H4 (cell line): ENCODE data around the gene MYO7A. TPM values are rescaled to one million over a fixed set of nuclear protein-coding genes. Genes with fewer than 3 reads are reported as not detected.

Experiments
- DNase-seq: peaks from one replicate; pipeline ENCODE4 v3.0.0-alpha.2; 2015; ENCODE audit warnings: low spot score
- total RNA-seq: library from RNA; depleted of rRNA; stranded (reverse); fragments of >200 nt; shearing (Covaris generic); gene quantifications from 2 replicates; pipeline ENCODE4 v1.2.3, GENCODE V29; 2014

Gene MYO7A
- total RNA-seq, 1 experiment from 2014 or later = 0.35 TPM

DNA sequence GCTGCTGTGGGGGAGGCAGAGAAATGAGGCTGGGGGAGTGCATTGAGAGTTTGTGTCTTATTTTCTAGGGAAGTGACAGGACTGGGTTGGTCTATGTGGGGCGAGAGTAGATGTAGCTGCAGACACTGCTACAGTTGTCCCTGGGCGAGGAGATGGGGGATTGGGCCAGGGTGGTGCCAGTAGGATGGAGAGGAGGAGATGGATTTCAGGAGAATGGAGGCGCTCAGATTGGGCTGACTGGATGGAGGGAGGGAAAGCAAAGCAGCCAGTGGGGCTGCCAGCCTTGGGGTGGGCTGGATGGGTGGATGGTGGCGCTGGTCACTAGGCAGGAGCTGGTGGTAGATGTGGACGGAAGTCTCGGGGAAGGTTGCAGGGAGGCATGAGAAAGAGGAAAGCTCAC, 16.1 kb upstream of the MYO7A start:
- DNase-seq = no peak

DNA sequence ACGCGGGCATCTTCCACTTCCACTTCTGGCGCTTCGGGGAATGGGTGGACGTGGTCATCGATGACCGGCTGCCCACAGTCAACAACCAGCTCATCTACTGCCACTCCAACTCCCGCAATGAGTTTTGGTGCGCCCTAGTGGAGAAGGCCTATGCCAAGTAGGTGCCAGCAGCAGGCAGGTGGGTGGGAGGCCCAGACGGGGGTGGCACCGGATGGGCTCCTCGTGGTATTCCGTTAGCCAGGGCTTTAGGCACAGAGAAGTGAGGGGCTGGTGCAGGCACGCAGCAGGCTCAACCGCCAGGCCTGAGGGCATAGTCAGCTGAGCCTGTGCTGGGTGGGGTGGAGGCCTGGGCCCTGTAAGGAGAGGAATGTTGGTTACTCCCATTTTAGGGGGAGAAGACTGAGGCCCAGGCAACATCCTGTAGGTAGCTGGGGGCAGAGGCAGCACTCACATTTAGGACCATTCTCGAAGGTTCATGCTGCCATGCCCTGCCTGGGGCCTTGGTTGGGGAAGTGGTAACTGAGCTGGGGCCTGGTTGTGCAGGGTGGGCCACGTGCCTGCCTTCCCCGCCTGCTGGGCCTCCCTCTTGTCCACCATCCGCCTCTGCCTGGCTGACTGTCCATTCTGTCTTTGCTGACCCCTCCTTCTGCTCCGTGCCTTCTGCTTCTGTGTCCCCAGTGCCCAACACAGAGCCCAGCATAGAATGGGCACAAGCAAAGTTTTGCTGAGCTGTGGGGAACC, 15.2 kb upstream of the MYO7A start:
- no peak for DNase-seq

DNA sequence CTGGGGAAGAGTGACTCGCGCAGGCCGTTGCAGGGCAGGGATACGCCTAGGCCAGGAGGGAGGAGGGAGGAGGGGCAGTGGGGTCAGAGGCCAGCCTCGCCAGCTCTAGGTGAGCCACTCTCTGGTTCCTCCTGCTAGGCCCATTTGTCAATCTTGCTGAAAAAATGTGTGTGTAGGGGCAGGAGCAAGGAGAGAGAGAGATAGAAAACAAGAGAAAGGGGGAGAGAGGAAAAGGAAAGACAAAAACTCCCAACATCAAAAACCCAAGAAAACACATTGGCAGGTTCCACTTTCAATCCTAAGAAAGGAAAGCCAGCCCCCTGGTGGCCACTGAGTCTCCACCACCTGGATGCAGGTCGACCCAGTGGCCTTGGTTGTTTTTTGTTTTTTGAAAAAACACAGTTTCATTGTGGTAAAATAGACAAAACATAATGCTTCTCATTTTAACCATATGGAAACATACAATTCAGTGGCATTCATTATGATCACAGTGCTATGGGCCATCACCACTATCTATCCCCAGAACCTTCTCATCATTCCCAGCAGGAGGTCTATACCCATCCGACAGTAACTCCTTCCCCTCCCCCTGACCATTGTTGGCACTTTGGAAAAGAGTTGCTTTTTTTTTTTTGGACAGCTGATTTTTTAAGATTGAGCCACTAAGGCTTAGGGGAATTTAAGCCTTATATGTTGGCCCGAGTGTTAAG, 14.5 kb upstream of the MYO7A start:
- no peak for DNase-seq

DNA sequence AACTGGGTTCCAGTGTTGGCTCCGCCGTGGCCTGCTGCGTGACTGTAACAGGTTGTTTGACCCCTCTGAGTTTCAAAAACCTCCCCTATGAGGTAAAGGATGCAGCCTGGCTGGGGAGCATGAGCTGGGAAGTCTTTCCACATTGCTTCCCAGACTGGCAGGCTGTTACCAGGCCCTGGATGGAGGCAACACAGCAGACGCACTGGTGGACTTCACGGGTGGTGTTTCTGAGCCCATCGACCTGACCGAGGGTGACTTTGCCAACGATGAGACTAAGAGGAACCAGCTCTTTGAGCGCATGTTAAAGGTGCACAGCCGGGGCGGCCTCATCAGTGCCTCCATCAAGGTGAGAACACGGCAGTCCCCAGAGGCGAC, 14.0 kb upstream of the MYO7A start:
- no peak for DNase-seq

DNA sequence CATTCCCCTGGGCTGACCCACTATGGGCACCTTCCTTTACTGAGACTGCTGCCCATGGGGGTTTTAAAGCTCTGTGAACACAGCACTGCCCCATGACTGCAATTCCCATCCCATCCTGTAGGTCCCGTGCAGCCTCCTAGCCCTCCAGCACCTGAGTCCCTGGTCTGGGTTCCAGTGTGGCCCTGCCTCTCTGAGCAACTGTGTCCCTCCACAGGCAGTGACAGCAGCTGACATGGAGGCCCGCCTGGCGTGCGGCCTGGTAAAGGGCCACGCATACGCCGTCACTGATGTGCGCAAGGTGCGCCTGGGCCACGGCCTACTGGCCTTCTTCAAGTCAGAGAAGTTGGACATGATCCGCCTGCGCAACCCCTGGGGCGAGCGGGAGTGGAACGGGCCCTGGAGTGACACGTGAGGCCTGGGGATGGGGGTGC, 12.8 kb upstream of the MYO7A start:
- no peak for DNase-seq

DNA sequence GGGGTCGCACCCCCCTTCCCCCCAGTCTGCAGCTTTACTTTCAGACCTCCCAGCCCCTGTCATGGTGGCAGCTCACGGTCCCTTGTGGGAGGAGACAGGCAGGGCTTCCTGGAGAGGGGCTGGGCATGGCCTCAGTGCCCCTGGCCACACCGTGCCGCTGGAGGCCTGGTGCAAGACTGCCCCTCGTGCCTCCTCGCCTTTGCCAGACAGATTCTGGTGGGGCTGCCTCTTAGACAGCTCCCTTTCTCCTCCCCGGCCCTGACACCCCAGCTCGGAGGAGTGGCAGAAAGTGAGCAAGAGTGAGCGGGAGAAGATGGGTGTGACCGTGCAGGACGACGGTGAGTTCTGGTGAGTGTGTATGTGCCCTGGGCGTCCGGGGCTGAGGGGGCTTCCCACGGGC, 12.1 kb upstream of the MYO7A start:
- no peak for DNase-seq

DNA sequence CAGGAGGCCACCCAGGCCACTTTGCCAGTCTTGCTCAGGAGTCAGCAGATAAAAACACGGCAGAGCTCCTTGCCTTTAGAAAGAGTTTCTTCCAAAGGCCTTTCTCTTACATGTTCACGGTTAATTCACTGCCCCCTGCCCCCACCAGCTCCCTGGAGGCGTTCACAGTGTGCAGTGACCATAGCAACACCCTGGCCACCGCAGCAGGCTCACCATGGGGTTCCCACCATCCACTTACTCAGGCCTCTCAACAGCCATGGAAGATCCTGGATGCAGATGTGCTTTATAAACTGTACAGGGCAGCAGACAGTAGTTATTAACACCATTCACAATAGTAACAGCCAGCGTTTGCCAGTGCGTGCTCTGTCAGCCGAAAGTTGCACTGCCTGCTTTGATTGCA, 10.6 kb upstream of the MYO7A start:
- DNase-seq = no peak

DNA sequence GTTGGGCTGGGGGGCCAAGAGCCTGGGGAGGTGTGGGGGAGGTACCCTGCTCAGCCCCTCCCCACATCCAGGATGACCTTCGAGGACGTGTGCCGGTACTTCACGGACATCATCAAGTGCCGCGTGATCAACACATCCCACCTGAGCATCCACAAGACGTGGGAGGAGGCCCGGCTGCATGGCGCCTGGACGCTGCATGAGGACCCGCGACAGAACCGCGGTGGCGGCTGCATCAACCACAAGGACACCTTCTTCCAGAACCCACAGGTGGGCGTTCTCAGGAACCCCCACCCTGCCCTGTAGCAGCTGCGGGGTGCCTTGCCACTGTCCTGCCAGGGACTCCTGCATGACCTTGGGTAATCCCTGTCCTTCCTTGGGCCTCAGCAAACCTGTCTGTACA, 10.0 kb upstream of the MYO7A start:
- no peak for DNase-seq

DNA sequence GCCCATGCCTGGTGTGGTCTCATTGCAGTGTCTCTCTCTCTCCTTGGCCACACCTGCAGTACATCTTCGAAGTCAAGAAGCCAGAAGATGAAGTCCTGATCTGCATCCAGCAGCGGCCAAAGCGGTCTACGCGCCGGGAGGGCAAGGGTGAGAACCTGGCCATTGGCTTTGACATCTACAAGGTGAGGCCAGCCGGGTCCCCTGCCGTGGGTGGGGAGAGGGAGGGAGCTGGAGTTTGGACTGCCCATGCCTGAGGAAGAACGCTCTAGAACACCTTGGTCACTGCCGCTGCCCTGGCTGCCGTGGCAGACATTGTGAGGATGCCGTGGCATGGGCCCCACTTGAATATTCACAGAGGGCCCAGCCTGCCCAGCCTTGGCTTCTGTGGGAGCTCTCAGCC, 9.1 kb upstream of the MYO7A start:
- no peak for DNase-seq

DNA sequence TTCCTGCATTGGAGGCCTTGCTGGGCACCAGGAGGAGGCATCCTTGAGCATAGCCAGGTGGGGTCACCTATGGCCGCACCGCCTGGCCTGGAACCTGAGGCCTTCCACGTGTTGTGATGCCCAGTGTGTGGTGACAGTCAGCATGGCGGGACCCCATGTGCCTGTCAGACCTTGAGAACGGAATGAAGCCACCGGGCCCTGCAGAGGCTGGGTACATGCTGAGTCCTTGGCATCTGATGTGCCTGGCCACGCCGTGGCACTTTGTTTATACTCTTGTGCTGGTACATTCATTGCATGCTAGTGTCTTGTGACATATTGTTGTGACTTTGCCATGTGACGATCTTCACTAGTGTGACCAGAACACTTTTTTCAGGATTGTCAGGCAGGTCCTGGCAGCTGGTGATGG, 8.5 kb upstream of the MYO7A start:
- no peak for DNase-seq

DNA sequence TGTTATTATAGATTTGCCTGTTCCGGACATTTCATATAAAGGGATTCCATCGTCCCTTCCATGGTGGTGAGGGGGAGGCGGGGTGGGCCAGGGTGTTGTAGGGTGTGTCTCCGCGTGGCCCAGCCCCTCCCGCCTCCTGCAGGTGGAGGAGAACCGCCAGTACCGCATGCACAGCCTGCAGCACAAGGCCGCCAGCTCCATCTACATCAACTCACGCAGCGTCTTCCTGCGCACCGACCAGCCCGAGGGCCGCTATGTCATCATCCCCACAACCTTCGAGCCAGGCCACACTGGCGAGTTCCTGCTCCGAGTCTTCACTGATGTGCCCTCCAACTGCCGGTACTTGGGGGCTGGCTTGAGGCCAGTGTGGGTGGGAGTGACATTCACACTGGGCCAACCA, 7.5 kb upstream of the MYO7A start:
- no peak for DNase-seq

DNA sequence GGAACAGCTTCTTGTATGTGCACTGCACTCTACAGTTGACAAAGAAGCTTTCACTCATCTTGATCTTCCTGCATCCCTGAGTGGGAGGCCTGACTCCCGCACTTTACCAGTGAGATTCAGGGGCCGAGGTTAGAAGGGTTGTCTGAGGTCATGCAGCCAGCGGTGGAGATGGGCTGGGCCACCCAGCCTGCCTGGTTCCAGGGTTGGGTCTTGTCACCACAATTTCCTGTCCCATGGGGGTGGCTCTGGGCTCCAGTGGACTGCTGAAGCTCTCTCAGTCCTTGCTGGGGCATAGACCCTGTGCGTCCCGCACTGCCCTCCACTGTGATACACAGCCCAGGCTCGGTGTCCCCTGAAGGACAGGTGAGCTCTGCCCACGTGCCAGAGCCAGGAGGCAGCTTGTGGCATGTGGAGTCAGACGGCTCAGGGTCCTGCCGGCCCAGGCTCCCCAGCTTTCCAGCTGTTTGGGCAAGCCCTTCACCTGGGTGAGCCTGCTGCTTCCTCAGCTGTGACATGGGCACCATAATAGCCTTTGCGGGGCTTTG, 6.9 kb upstream of the MYO7A start:
- no peak for DNase-seq

DNA sequence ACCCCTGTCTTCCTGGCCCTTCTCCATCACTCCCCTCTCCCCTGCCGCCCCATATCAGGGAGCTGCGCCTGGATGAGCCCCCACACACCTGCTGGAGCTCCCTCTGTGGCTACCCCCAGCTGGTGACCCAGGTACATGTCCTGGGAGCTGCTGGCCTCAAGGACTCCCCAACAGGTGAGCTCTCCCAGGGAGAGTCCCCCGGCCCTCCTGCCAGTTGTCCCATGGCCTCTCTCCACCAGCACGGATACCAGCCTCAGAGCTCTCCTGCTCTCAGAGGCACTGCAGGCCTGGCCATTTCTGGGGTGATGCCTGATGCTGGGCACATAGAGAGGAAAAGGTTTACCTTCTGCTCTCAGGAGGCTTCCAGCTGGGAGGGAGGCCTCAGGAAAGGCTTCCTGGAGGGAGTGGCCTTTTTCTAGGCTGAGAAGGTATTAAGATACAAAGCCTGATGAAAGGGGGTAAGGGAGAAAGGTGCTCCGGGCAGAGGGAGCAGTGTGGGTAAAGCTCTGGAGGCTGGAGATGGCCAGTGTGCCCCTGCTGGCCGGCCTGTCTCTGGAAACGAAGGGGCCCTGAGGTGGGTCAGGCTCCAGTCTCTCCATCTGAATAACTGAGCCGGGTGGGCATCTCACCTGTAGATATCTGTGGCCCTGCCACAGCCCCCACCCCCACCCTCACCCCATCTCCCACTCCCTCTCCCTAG, 6.0 kb upstream of the MYO7A start:
- DNase-seq = no peak

DNA sequence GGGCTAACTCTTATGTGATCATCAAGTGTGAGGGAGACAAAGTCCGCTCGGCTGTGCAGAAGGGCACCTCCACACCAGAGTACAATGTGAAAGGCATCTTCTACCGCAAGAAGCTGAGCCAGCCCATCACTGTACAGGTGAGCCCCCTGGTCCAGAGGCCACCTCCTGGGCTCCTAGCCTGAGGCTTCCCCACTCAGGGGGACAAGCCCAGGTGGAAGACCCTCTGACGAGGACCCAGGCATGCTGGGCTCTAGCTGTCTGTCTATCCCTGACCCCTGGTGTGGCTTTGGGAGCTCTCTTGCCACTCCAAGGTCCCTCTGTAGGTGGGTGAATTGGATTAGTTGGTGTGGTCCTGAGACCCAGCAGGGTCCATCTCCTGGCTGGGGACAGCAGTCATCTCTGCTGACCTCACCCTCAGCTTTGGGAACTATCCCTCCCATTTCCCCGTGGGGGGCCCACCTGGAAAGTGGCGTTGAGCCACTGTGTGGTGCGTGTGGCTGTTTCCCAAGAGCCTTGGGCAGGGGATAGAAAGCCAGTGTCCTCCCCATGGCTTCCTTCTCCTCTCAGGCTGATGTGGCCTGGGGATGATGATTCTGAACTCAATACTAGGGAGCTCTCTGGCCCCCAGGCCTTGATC, 5.4 kb upstream of the MYO7A start:
- no peak for DNase-seq

DNA sequence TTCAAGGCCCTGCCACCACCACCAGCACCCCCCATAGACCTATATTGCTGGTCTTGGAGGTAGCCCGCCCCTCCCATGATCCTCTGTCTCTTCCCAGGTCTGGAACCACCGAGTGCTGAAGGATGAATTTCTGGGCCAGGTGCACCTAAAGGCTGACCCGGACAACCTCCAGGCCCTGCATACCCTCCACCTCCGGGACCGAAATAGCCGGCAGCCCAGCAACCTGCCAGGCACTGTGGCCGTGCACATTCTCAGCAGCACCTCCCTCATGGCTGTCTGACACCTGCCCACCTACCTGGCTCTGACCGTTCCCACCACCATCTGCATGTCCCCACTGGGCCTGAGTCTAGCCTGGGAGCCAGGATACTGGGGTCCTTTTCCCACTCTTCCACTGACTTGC, 4.5 kb upstream of the MYO7A start:
- DNase-seq = no peak

DNA sequence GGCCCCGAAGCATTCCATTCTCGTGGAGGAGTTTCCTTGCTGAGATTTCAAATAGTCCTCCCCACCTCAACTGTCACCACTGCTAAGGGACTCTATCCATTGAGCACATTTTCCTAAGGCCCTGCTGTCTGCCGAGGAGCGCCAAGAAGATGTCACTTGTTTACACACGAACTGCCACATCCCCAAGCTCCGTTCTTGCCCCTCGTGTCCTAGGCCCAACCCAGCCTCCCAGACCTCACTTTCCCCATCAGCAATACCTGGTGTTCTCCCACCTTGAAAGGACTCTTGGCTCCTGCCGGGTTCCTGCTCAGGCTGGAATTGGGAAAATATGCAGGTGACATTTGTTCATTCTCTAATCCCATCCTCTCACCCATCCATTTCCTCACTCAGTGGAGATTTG, 4.0 kb upstream of the MYO7A start:
- no peak for DNase-seq

DNA sequence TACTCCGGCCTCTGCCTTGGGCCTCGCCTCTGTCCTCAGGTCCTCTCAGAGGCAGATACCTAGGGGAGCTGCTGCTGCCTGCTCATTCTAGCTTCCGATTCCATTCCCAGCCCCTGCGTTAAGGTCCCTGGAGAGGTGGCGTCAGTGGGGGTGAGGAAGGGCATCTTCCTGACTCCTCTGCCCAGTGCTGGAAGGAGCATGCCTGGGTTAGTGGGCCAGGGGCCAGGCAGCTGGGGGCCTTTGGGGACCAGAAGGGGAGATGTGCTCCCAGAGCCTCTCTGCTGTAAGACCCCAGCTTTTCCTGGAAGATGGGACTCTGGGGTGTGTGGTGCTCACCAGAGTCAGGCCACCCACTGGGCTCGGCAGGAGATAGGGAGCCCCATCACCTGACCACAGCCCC, 3.6 kb upstream of the MYO7A start:
- no peak for DNase-seq

DNA sequence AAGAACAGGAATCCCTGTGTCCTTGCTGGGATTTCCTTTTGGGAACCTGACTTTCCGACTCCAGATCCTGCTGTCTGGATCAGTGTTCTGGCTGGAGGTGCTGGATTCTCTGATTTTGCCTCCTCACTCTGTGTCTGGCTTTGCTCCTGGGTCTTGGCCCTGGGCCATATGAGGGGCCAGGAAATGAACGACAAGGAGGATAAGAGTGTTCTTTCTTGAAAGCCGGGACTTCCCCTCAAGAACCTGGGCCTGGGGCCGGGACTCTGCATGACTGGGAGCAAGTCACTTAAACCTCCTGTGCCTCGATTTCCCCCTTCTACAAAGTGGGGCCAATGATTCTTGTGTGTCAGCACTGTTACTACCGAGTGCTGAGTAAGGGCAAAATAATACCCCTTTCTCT, 2.9 kb upstream of the MYO7A start:
- DNase-seq = no peak

DNA sequence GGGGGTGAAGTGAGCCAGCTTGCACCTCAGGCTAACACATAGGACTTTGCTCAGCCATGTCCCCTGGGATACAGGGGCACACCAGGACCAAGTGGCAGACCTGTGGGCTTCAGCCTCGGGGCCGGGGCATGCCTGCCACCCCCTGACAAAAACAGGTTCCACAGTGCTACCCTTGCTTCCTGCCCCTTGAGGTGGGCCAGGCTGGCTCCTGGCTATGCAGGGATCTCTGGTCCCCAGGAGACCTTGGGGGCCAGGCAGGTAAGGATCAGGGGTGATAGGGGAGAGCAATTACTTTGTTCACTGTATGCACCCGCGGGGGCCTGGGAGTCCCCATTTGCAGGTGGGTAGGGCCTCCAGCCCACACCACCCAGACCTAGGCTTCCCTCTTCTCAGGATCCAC, 2.4 kb upstream of the MYO7A start:
- no peak for DNase-seq

DNA sequence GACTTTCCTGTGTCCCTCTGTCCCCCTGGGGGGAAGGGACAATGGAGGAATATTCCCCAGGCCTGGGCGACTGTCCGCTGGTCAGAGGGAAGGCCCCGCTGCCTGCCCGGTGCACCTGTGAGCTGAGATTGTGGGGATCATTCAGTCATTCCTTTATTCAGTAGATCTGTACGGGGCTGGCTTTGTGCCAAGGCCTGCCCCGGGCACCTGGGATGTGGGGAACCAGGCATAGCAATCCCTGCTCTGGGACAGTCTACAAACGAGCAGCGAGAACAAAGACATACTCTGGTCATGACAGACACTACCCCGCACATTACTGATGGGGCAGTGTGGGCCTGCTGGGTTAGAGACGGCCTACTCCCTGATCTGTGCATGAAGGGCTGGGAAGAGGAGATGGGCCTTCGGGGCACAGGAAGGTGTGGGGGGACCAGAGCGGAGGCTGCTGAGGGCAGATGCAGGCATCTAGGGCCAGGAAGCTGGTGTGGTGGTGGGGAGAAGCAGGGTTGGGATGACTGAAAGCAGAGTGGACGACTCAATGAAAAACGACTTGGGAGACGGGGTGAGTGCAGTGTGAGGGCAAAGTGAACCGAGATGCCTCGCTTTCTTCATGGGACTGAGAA, 1.8 kb upstream of the MYO7A start:
- DNase-seq = no peak

DNA sequence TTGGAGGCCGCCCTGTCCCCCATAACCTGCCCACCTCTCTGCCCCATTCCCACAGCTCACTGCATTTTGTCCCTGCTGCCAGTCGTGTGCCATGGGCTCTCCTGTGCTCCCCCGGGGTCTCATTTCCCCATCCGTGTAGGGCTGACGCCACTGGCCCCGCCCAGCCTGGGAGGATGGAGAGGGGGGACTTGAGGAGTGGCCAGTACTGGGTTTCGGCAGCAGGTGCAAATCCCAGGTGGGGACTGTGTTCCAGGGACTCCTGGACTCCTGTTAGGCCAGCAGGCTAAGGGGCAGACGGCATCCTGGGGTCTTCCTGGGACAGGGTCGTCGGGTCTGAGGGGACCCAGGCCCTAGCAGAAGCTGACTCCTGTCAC, 1.2 kb upstream of the MYO7A start:
- DNase-seq = no peak
